Left forelimb (tissue), 1 donor: ENCODE results near the gene SEC14L5.

Experiments used
- DNase-seq: peaks from one replicate; pipeline ENCODE4 v3.0.0-alpha.2; 2018; ENCODE audit warnings: low spot score

Gene SEC14L5

DNA sequence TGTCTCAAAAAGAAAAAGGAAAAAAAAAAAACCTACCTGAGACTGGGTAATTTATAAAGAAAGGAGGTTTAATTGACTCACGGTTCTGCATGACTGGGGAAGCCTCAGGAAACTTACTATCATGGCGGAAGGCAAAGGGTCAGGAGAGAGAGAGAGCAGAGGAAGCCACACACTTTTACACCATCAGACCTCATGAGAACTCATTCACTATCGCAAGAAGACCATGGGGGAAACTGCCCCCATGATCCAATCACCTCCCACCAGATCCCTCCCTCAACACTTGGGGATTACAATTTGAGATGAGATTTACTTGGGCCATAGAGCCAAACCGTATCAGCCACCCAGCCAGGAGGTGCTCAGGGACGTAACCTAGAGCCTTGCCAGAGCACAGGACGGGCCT is 54.8 kb downstream of the SEC14L5 start:
- DNase-seq: no peak

GRCh38 chr16:5015351-5015750 is 57.2 kb downstream of the SEC14L5 start:
- DNase-seq: no peak

DNA sequence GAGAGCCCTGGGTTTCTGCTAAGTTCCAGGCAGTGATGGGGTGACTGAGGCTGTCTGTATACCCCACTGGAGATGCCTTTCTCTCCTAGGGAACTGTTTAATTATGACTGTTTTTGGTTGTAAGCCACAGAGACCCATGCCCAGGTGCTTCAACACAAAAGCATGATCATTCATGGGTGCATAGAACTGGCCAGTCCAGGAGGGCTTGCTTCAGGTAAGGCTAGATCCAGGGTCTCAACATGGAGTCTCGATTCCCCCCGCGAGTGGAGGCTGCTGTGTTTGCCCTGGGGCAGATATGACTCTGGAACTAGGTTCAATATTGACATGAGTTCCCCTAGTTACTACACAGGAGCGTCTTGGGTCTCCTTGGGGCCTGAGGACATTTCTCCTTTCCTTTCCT is 57.8 kb downstream of the SEC14L5 start:
- DNase-seq: no peak

DNA sequence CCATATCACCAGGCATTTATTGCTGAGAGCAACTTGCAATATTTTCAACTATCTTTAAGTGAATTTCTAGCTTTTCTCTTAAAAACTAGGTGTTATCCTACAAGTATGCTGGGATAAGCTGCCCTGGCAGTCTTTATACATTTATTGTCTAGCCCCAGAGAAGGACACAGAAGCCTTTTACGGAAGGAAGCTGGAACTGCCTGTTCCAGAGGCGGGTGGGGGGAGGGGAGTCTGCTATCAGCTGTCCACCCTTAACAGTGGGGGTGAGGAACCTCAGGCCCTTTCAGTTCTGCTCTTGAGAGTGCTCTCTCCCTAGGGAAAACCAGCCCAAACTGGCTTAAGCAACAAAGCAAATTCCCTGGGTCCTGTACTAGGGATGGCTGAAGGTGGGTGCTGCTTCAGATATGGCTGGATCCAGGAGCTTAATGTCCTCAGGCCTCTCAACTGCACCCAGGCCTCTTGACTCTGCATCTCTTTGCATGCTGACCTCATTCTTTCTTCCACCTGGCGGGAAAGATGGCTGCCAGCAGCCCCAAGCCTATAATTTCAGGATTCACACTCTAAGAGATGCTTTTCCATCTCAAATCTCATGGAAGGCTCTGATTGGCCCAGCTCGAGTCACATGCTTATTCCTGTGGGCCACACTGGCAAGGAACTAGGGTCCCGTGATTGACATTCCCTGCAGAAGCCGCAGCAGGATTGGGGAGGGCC is 59.0 kb downstream of the SEC14L5 start:
- no peak for DNase-seq

DNA sequence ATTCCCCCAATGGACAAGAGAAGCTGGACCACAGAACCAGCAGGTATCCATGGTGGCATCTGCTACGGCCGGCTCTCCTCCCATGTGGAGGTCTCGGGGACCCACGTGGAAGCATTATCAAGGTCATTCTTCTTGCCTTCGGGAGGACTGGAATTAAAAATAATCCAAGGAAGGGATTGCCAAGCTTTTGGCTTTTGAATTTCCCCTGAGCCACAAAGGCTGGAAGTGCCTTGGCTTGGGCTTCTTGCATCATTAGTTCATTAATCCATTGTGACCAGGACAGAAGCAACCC is 59.5 kb downstream of the SEC14L5 start:
- no peak for DNase-seq

DNA sequence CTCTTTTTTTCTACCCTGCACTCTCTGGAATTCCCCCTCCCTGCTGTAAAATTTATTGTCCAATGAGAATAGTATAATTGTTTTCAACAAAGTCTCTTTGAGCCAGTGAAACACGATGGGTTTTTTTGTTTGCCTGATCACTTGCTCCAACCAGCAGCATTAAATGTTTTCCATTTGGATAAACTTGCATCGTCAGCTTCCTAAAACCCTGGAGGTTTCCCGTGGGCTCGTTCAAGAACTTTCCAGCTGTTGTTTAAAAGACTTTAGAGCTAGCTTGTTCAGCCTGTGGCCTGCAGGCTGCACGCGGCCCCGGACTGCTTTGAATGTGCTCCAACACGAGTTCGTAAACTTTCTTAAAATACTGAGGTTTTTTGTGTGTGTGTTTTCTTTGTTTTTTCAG is 60.7 kb downstream of the SEC14L5 start:
- DNase-seq: no peak

- DNase-seq: no peak
Observed at GRCh38 chr16:5019775-5020174, 61.6 kb downstream of the SEC14L5 start.

- no peak for DNase-seq
Observed at GRCh38 chr16:5020551-5020950, 62.4 kb downstream of the SEC14L5 start.

GRCh38 chr16:5022521-5022920 is 64.4 kb downstream of the SEC14L5 start:
- DNase-seq: no peak

GRCh38 chr16:5024632-5025031 is 66.5 kb downstream of the SEC14L5 start:
- DNase-seq: no peak

- no peak for DNase-seq
Observed at GRCh38 chr16:5025171-5025632, 67.1 kb downstream of the SEC14L5 start.

- no peak for DNase-seq
Observed at GRCh38 chr16:5026664-5027063, 68.5 kb downstream of the SEC14L5 start.

- no peak for DNase-seq
Observed at GRCh38 chr16:5027086-5027485, 69.0 kb downstream of the SEC14L5 start.

DNA sequence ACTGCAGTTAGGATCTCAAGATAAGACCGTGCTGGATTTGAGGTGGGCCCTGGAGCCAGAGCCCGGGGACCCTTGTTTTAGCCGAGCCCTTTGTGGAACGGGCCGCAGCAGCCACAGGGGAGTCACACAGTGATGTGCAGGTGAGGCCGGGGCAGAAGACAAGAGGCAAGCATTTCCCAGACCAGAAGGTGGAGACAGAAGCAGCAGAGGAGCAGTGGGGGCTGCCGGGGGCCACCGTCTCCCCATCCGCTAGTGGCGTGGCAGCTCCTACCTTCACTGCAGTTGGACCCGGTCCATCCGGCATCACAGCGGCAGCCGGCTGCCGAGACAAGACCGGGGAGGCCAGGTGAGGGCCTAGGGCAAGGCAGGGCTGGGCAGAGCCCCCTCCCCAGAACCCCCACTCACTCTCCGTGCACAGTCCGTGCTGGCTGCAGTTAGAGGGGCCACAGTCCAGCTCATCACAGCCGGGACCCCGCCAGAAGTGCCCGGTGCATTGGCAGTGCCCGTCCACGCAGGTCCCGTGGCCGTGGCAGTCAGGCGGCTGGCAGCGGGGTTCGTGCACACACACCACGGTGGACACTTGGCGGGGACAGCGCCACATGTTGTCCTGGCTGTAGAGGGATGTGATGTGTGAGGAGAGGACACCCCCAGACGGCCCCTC is 69.6 kb downstream of the SEC14L5 start:
- no peak for DNase-seq

- no peak for DNase-seq
Observed at GRCh38 chr16:5028950-5029475, 70.9 kb downstream of the SEC14L5 start.

GRCh38 chr16:5030251-5030870 is 72.2 kb downstream of the SEC14L5 start:
- no peak for DNase-seq

DNA sequence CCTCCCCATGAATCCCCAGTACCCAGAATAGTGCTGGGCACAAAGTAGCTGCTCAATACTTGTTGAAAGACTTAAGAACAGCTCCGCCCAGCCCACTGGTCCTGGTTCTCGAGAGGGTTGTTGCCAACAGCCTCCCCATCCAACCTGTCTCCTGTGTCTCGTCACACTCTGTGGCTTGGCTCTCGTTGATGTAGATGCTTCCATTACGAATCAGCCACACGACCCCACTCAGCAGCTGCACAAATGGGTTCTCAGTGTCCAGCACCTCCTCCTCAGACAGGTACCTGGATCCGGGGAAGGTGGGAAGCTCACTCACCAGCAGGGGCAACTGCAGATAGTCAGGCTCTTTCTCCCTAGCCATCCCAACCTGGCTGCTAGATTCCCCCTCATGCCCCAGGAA is 73.5 kb downstream of the SEC14L5 start:
- DNase-seq: no peak

DNA sequence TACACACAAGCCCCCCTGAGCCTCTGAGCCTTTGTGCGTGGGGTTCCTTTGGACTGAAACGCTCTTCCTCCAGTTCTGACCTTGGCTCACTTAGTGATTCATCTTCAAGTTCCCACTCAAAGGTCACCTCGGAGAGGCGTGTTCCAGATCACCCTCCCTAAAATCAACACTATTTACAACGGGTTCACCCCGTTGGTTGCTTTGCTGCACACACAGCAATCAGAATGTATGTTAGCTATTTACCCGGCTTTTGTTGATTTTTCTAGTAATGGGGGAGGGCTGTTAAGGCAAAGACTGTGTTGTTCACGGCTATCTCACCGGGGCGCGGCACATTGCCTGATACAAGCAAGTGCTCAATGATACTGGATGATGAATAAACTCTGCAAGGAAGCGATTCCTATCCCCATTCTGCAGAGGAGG is 74.6 kb downstream of the SEC14L5 start:
- no peak for DNase-seq

DNA sequence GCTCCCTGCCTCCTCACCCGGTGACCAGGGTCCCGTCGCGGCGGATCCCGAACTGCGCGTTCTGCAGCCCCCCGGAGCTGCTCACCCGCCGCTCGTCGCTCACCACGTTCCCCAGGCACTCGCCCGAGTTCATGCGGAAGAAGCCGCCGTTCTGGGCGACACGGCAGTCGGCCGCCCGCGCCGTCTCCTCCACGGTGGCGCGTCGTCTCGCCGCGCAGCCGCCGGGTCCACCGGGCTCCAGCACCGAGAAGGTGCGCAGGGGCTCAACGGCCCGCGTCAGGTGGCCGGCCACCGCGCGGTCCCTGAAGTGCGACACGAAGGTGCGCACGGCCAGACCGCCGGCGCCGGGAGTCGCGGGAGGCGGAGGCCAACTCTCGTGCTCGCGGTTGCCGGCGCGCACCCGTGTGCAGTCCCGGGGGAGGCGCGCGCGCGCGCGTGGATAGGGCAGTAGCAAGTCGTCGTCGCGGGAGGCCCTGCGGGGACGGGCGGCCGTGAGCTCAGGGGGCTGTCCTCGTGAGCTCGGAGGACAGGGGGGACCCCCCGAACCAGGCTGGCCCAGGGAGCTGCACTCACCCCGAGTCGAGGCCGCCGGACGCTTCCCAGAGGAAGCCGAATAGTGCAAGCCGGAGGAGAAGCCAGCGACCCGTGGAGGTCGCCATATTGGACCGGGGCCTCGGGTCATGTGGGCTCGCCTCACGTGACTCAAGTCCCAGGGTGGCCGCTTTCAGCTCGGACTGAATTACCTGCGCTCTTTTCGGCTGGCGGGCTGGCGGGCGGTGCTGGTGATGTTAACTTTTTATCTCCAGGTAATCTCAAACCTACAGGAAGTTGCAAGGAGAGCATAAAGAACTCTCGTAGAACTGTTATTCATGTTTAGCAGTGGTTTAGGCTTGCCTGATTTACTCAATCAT is 75.4 kb downstream of the SEC14L5 start, which contains the start of gene NAGPA:
TSS of gene NAGPA (minus strand) at position 680 of the 911 bp plus-strand sequence. CDS start at position 659, 21 bp downstream.
- DNase-seq: peak; percentile 93

GRCh38 chr16:5034167-5034523 is 76.0 kb downstream of the SEC14L5 start:
- DNase-seq: no peak

DNA sequence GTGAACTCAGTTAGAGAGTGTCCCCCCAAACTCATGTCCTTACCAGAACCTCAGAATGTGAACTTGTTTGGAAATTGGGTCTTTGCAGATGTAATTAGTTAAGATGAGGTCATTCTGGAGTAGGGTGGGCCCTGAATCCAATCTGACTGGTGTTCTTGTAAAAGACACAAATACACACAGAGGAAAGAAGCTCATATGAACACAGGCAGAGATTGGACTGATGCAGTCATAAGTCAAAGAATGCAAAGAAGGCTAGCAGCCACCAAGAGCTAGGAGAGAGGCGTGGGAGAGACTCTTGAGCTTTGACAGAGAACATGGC is 77.7 kb downstream of the SEC14L5 start:
- DNase-seq: no peak
